Measurements from ENCODE around the gene NAALADL1.
A peak's percentile ranks its signal among the peaks of the same experiment; 100 is the strongest.

The NAALADL1 gene

DNA sequence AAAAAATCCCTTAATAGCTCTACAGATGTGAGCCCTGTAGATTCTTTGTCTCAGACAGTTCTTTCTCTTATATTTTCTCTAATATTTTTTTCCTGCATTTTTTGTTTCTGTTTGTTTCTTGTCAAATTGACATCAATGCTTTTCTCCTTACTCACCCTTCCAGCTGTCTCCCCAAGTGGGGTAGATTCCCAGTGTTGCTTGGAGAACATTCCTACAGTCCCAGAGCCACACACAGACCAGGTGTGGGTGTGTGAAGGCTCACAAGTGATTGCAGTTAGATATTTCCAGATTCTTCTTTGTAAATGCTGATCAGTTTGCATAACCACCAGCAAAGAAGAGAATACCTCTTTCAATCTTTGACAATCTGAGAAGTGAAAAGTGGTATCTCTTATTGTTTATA, 45.1 kb upstream of the NAALADL1 start:
- no peaks in the 10 kb centered on the region for H3K36me3 ChIP-seq (ENCODE audit: control insufficient read depth, insufficient read depth, low read length)
- H3K27ac ChIP-seq, result peak overlapping the region; percentile 74
- H2AFZ ChIP-seq, result no peak overlapping the region
- no peaks in the 10 kb centered on the region for H3K27me3 ChIP-seq (ENCODE audit: control insufficient read depth, insufficient read depth, low read length)
- H3K4me2 ChIP-seq (ENCODE audit: low read length), result peak overlapping the region; percentile 31
- peaks cover 7% of the 10 kb centered on the region for H3K79me2 ChIP-seq
- TF ChIP-seq, protein P1, sequence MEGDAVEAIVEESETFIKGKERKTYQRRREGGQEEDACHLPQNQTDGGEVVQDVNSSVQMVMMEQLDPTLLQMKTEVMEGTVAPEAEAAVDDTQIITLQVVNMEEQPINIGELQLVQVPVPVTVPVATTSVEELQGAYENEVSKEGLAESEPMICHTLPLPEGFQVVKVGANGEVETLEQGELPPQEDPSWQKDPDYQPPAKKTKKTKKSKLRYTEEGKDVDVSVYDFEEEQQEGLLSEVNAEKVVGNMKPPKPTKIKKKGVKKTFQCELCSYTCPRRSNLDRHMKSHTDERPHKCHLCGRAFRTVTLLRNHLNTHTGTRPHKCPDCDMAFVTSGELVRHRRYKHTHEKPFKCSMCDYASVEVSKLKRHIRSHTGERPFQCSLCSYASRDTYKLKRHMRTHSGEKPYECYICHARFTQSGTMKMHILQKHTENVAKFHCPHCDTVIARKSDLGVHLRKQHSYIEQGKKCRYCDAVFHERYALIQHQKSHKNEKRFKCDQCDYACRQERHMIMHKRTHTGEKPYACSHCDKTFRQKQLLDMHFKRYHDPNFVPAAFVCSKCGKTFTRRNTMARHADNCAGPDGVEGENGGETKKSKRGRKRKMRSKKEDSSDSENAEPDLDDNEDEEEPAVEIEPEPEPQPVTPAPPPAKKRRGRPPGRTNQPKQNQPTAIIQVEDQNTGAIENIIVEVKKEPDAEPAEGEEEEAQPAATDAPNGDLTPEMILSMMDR (IDR thresholded peaks at IDR 0.05), result no peak
- no peak overlapping the region for H3K9ac ChIP-seq
- H3K4me3 ChIP-seq (ENCODE audit: low read depth, low read length), result peak overlapping the region; percentile 11
- H3K9me3 ChIP-seq (ENCODE audit: control insufficient read depth, low read length), result no peaks in the 10 kb centered on the region
- H3K4me1 ChIP-seq, result peaks cover 6% of the 10 kb centered on the region

DNA sequence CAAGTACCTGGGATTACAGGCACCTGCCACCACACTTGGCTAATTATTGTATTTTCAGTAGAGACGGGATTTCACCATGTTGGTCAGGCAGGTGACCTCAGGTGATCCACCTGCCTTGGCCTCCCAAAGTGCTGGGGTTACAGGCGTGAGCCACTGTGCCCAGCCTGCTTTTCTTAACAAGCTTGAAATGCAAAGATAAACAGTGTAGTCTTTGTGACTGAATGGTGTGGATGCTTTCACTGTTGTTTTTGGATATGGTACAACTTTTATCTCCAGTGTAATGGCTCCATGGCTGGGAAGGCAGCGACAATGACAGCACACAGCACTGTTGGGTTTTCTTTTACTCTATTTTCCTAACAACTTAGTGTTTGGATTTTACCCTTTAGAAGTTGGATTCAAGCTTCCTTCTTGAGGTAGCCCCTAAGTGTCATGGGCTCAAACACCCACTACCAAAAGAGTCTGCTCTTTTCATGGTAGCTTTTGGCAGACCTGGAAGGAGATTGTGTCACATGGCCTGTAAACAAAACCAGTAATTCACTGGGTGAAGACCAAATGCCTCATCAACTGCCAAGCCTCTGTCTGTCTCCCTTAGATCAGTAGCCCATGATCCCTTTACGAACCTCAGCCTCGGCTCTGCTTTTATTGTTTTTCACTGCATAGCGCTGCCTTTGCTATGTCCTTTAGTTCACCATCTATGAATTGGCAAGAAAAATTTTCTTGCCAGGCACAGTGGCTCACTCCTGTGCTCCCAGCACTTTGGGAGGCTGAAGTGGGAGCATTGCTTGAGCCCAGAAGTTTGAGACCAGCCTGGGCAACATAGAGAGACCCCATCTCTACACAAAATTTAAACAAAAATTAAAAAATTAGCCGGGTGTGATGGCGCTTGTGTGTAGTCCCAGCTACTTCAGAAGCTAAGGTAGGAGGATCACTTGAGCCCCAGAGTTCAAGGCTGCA, 44.1 kb upstream of the NAALADL1 start:
- H3K9ac ChIP-seq, result no peak overlapping the region
- H3K27me3 ChIP-seq (ENCODE audit: control insufficient read depth, insufficient read depth, low read length), result no peaks in the 10 kb centered on the region
- no peak overlapping the region for H3K4me2 ChIP-seq (ENCODE audit: low read length)
- no peaks in the 10 kb centered on the region for H3K36me3 ChIP-seq (ENCODE audit: control insufficient read depth, insufficient read depth, low read length)
- no peaks in the 10 kb centered on the region for H3K9me3 ChIP-seq (ENCODE audit: control insufficient read depth, low read length)
- H3K4me3 ChIP-seq (ENCODE audit: low read depth, low read length), result no peak overlapping the region
- H3K27ac ChIP-seq, result no peak overlapping the region
- TF ChIP-seq, protein P1 (IDR thresholded peaks at IDR 0.05), result no peak
- H2AFZ ChIP-seq, result no peak overlapping the region
- H3K79me2 ChIP-seq, result peaks cover 9% of the 10 kb centered on the region
- peaks cover 6% of the 10 kb centered on the region for H3K4me1 ChIP-seq

DNA sequence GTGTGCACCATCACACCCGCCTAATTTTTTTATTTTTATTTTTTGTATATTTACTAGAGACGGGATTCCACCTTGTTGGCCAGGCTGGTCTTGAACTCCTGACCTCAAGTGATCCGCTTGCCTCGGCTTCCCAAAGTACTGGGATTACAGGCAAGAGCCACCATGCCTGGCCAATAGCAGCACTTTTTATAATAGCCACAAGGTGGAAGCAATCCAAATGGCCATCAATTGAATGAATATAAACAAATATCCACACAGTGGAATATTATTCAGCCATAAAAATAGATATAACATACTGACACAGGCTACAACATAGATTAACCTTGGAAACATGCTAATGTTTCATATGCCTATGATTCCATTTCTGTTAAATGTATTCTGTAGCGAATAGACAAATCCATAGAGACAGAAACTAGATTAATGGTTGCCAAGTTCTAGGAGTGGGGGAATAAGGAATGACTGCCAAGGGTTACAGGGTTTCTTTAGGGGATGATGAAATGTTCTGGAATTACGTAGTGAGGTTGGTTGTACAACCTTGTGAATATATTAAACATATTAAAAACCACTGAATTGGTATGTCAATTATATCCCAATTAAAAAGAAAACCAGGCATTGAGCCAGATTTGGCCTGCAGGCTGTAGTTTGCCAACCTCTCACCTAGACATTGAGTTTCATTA, 42.5 kb upstream of the NAALADL1 start:
- Histone ChIP-seq H2AFZ (no peak overlapping the region), H3K9me3 (ENCODE audit: control insufficient read depth, low read length) (no peaks in the 10 kb centered on the region), H3K4me3 (ENCODE audit: low read depth, low read length) (no peak overlapping the region), H3K4me1 (peaks cover 10% of the 10 kb centered on the region), H3K27me3 (ENCODE audit: control insufficient read depth, insufficient read depth, low read length) (no peaks in the 10 kb centered on the region), H3K27ac (no peak overlapping the region), H3K9ac (no peak overlapping the region), H3K79me2 (peaks cover 15% of the 10 kb centered on the region), H3K36me3 (ENCODE audit: control insufficient read depth, insufficient read depth, low read length) (no peaks in the 10 kb centered on the region), H3K4me2 (ENCODE audit: low read length) (no peak overlapping the region)
- TF ChIP-seq, protein P1 (IDR thresholded peaks at IDR 0.05), result no peak

DNA sequence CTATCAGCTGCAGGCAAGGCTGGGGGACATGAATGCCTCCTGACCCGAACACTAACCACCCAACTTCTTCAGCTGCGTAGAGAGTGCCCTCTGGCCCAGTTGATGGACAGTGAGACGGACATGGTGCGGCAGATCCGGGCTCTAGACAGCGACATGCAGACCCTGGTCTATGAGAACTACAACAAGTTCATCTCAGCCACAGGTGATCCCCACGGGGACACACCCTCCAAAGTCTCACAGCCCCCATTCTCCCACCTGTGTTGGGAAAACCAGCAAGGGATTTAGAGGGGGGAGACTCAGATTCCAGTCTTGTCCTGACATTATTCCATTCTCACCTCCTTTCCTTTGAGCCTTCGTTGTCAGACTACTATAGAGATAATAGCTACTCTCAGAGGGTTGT, 38.6 kb upstream of the NAALADL1 start:
- Histone ChIP-seq H3K9ac (no peak overlapping the region), H3K4me2 (ENCODE audit: low read length) (peak overlapping the region; percentile 76), H2AFZ (peak overlapping the region; percentile 99), H3K36me3 (ENCODE audit: control insufficient read depth, insufficient read depth, low read length) (no peaks in the 10 kb centered on the region), H3K4me1 (peaks cover 7% of the 10 kb centered on the region), H3K27ac (peak overlapping the region; percentile 91), H3K79me2 (peaks cover 15% of the 10 kb centered on the region), H3K27me3 (ENCODE audit: control insufficient read depth, insufficient read depth, low read length) (no peaks in the 10 kb centered on the region), H3K9me3 (ENCODE audit: control insufficient read depth, low read length) (no peaks in the 10 kb centered on the region), H3K4me3 (ENCODE audit: low read depth, low read length) (peak overlapping the region; percentile 46)
- TF ChIP-seq, protein P1 (IDR thresholded peaks at IDR 0.05), result no peak
